Effector memory CD4-positive, alpha-beta T cell (primary cell): ENCODE results near the gene TNNT1.
"Not testable (repeated sequence)": the region's sequence is repeated elsewhere in the genome, so short reads cannot be mapped to it uniquely, and the experiment has no call there.

ENCODE experiments used
- DNase-seq, 3 donors: peaks; one replicate each; pipeline ENCODE4 v3.0.0-alpha.2; 2020
- H3K27ac ChIP-seq: 2 replicates; pipeline ENCODE4 v1.7.0; 2013; ENCODE audit warnings: mild to moderate bottlenecking, low read length, moderate library complexity; ENCODE audit not compliant: insufficient read depth, poor library complexity, severe bottlenecking
- H3K27me3 ChIP-seq: replicated peaks from 2 replicates; pipeline ENCODE4 v1.7.0; 2013; ENCODE audit warnings: mild to moderate bottlenecking, low read length; ENCODE audit not compliant: insufficient read depth, control insufficient read depth, poor library complexity, severe bottlenecking
- H3K36me3 ChIP-seq: 2 replicates; pipeline ENCODE4 v1.7.0; 2013; ENCODE audit warnings: mild to moderate bottlenecking, low read length, moderate library complexity; ENCODE audit not compliant: control insufficient read depth, insufficient read depth
- H3K4me1 ChIP-seq: 2 replicates; pipeline ENCODE4 v1.7.0; 2013; ENCODE audit warnings: low read length, mild to moderate bottlenecking; ENCODE audit not compliant: control insufficient read depth, insufficient read depth, poor library complexity, severe bottlenecking
- H3K4me3 ChIP-seq: 2 replicates; pipeline ENCODE4 v1.7.0; 2013; ENCODE audit warnings: low read length, low read depth, mild to moderate bottlenecking; ENCODE audit not compliant: insufficient read depth, poor library complexity, severe bottlenecking
- H3K9me3 ChIP-seq: 2 replicates; pipeline ENCODE4 v1.7.0; 2013; ENCODE audit warnings: mild to moderate bottlenecking, low read length, moderate library complexity; ENCODE audit not compliant: control insufficient read depth

Gene TNNT1

DNA sequence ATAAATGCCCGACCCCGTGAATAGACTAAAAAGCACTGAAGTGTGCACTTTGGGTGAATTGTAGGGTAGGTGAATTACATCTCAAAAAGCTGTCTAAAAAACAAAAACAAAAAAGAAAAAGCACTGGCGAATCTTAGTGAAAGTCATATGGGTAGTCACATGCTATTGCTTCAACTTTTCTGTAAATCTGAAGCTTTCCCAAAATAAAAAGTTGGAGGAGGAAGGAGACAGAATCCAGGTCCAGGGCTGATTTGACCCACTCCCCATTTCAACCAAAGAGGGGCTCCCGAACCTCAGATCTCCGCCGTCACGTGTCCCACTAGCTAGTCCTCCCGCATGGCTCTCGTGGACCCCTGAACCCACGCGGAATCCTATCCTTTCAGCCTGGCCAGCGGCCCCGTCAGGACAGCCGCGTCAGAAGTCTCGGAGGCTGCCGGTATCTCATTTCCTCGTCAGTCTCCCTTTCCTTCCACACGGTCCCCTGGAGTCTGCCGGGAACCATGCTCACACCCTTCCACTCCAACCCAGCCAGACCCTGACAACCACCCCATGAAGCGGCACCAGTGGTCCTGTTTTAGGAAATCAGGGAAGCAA, 37.7 kb downstream of the TNNT1 start:
- H3K27me3 ChIP-seq, result no peaks in the 10 kb centered on the region
- H3K4me3 ChIP-seq, result no peak overlapping the region
- H3K36me3 ChIP-seq, result peaks cover 29% of the 10 kb centered on the region
- no peak for DNase-seq
- H3K4me1 ChIP-seq, result peaks cover 8% of the 10 kb centered on the region
- no peaks in the 10 kb centered on the region for H3K9me3 ChIP-seq
- H3K27ac ChIP-seq, result no peak overlapping the region

DNA sequence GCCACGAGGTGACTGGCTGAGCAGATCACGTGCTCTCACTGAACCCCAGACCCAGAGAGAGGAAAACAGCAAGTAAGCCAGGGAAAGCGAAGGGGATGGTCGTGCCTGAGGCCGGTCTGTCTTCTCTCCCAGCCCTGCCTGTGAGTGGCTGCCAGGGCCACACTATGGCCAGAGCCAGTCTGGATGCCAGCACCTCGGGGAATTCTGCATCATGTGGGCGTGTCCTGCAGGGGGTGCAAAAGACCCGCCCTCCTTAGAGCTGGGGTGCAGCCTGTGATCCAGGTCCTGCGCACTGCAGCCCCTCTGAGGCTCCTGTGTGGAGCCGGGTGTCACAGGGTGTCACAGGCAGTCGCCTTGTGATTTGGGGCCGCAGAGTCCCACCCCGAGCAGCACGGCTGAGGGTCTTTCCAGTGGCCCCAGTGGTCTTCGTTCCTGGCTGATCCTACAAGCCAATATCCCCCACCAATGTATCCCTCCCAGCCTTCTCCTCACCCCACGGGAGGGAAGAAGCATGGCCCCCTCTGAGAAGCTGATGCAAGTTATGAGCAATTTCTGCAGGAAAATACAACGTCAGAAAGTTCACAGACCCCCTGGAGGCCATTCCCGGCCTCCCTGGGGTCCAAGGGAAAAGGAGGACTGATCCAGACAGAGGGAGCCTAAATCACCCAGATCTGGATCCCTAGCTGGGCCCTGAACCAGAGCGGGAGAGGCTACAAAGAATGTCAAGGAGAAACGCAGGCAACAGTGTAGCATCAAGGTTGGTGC, 39.3 kb downstream of the TNNT1 start:
- H3K27ac ChIP-seq, result no peak overlapping the region
- DNase-seq, result no peak
- no peaks in the 10 kb centered on the region for H3K4me1 ChIP-seq
- no peak overlapping the region for H3K4me3 ChIP-seq
- no peaks in the 10 kb centered on the region for H3K27me3 ChIP-seq
- peaks cover 29% of the 10 kb centered on the region for H3K36me3 ChIP-seq
- no peaks in the 10 kb centered on the region for H3K9me3 ChIP-seq

DNA sequence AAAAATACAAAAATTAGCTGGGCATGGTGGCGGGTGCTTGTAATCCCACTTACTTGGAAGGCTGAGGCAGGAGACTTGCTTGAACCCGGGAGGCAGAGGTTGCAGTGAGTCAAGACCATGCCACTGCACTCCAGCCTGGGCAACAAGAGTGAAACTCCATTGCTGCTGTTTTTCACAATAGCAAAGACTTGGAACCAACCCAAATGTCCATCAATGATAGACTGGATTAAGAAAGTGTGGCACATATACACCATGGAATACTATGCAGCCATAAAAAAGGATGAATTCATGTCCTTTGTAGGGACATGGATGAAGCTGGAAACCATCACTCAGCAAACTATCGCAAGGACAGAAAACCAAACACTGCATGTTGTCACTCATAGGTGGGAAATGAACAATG, 41.8 kb downstream of the TNNT1 start:
- not testable (repeated sequence) for H3K4me1 ChIP-seq, H3K27ac ChIP-seq, H3K9me3 ChIP-seq, DNase-seq, H3K4me3 ChIP-seq, H3K27me3 ChIP-seq
- peaks cover 27% of the 10 kb centered on the region for H3K36me3 ChIP-seq

DNA sequence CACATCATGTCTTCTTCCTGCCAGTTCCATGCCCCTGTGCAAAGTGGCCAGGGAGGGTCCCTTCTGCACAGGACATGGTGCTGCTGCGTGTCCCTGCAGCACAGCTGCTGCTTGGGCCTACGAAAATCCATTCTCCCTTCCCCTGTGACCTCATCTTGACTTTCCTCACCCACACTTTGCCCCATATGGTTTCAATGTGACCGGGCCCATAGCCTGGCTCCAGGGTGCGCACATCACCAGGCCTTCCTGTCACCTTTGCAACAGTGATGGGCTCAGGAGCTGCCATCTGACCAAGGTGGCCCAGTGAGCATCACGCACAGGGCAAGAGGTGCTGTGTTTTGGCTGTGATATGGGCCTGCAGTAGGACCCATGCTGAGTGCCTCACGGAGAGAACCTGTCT, 42.4 kb downstream of the TNNT1 start:
- Histone ChIP-seq H3K4me3 (no peak overlapping the region), H3K4me1 (no peaks in the 10 kb centered on the region), H3K27ac (no peak overlapping the region), H3K9me3 (no peaks in the 10 kb centered on the region), H3K27me3 (no peaks in the 10 kb centered on the region), H3K36me3 (peaks cover 30% of the 10 kb centered on the region)
- DNase-seq, result no peak

DNA sequence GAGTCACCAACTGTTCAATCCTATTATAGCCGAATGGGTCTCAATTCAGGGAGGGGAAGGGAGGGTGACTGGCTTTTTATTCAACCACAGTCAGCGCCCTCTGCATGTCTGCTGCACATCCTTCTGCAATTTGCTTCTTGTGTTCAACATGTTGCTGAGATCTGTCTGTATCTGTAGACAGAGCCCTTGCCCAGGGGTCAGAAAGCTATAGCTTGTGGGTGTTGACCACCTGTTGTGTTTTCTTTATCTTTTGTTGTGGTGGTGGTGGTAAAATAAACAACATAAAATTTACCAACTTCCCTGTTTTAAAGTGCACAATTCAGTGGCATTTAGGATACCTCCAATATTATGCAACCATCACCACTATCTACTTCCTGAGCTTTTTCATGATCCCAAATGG, 43.8 kb downstream of the TNNT1 start:
- Histone ChIP-seq H3K4me1 (no peaks in the 10 kb centered on the region), H3K4me3 (no peak overlapping the region), H3K27ac (no peak overlapping the region), H3K27me3 (no peaks in the 10 kb centered on the region), H3K9me3 (no peaks in the 10 kb centered on the region), H3K36me3 (peaks cover 31% of the 10 kb centered on the region)
- DNase-seq, result no peak

DNA sequence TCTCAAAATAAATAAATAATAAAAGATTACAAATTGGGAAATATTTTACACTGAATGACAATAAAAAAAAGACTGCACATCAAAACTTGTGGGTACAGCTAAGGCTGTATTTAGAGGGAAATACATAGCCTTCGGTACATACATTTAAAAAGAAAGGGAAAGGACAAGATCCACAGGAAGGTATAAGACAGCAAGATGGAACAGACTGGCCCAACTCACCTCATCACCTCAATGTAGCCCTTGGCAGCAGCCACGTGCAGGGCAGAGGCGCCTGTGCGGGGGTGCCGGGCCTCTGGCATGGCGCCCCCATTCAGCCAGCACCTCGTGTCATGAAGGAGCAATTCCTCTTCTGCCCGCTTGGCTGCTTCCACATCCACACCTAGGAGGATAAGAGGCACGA, 45.8 kb downstream of the TNNT1 start:
- Histone ChIP-seq H3K9me3 (no peaks in the 10 kb centered on the region), H3K36me3 (peaks cover 29% of the 10 kb centered on the region), H3K4me3 (no peak overlapping the region), H3K27ac (no peak overlapping the region), H3K4me1 (no peaks in the 10 kb centered on the region), H3K27me3 (no peaks in the 10 kb centered on the region)
- no peak for DNase-seq

DNA sequence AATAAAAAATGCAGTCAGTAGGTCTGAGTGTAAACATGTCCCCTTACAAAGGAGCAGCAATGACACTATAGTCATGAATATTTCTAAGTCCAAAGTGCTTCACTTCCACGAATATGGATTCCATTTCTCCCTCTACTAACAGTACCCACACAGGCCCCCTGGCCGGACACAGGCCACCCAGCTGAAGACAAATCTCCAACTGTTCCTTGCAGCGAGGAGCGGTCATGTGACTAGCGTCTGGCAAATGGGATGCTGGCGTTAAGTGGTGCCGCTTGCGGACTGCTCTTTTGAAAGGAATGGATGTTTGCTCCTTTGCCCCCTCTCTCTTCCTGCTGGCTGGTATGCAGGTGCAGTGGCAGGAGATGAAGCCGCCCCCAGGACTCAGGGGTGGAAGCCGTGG, 47.7 kb downstream of the TNNT1 start:
- H3K4me1 ChIP-seq, result no peaks in the 10 kb centered on the region
- DNase-seq, result no peak
- H3K27ac ChIP-seq, result no peak overlapping the region
- no peaks in the 10 kb centered on the region for H3K9me3 ChIP-seq
- peaks cover 29% of the 10 kb centered on the region for H3K36me3 ChIP-seq
- H3K4me3 ChIP-seq, result no peak overlapping the region
- no peaks in the 10 kb centered on the region for H3K27me3 ChIP-seq

DNA sequence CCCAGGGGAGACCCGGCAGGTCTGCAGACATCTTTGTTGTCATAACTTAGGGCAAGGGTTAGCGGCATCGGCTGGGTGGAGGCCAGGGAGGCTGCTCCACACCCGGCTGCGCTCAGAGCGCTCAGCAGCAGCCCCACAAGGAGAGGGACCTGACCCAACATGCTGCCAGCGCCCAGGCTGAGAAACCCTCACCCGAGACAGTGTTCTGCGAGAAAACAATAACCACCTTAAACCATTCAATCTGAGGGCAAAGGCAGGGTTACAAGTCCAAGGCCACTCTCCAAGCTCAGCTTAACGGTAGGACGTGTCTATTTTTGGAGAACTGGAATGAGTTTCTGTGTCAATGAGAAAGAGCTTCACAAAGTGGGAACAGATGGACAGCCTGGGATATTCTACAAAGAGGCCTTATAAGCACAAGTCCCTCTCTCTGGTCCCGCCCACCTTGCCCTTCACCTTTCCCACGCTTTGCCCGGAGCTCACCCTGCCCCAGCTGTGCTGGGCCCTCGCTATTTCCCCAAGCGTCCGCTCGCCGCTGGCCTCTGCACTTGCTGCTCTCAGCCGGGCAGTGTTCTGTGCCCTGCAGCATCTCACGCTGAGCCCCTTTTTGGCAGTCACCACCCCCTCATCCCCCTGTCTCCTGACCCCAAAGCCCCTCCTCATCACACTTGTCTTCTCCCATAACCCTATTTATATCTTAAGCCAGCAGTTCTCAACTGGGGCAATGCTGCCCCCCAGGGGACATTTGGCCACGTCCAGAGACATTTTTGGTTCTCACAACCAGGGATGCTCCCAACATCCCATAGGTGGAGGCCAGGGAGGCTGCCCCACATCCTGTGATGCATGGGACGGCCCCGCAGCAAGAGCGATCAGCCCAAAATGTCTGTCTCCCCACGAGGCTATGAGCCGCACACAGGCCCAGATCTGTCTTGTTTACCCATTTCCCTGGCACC, 49.2 kb downstream of the TNNT1 start:
- Histone ChIP-seq H3K4me1 (no peaks in the 10 kb centered on the region), H3K27ac (no peak overlapping the region), H3K9me3 (no peaks in the 10 kb centered on the region), H3K4me3 (no peak overlapping the region), H3K27me3 (no peaks in the 10 kb centered on the region), H3K36me3 (peaks cover 38% of the 10 kb centered on the region)
- DNase-seq, result no peak

DNA sequence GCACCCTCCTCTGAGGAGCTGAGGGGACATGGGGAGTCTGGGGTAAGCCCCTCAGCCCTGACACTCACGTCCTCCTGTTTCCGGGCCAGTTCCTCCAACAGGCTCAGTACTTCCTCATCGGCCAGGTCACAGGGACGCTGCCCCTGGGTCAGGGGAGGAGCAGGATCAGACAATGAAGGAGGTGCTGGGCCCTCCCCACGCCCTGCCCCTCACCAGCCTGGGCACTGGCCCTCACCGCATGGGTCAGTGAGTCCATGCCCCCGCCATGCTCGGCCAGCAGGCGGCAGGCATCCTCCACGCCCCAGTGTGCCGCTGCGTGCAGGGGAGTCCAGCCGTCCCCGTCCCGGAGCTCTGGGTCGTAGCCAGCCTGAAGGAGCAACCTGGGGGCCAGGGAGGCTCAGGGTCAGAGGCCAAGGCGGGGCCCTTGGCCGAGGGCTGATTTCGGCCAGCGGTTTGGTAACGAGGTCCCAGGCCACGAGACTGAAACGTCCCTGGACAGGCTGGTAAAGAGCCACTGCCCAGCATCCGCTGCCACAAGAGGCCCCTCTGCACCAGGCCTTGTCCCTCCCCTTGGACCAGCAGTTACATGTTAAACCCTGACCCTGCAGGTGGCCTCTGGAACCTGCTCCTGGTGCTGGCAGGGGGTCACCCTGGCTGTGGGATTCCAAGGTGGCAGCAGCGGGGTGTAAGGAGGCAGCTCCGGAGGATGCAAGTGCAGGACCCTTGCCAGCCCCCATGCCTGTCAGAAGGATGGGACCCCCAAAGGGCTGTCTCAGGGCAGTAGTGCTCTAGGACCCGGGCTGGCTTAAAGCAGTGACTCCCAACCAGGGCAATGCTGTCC, 50.1 kb downstream of the TNNT1 start:
- H3K36me3 ChIP-seq, result peaks cover 45% of the 10 kb centered on the region
- H3K4me3 ChIP-seq, result no peak overlapping the region
- no peak for DNase-seq

More for the DNA sequence above, 50.1 kb downstream of the TNNT1 start:
- Histone ChIP-seq H3K4me1 (no peaks in the 10 kb centered on the region), H3K27me3 (no peaks in the 10 kb centered on the region), H3K9me3 (no peaks in the 10 kb centered on the region), H3K27ac (no peak overlapping the region)
